Ureter (tissue), 1 donor: ENCODE measurements around the gene LMX1B. TPM values are rescaled to one million over a fixed set of nuclear protein-coding genes. Genes with fewer than 3 reads are reported as not detected.
"Not testable (repeated sequence)": the region's sequence is repeated elsewhere in the genome, so short reads cannot be mapped to it uniquely, and the experiment has no call there.

ENCODE experiments used
- DNase-seq: peaks from one replicate; pipeline ENCODE4 v3.0.0-alpha.2; 2020; ENCODE audit warnings: low spot score
- total RNA-seq: library from RNA; stranded (reverse); gene quantifications from one replicate; pipeline ENCODE4 v1.2.4, GENCODE V29; 2023
- donor health status: DM: yes; HTN: yes; CAD: no.

Gene LMX1B
- total RNA-seq = not detected

GRCh38 chr9:126613651-126614050, at the start of gene LMX1B:
TSS of gene LMX1B (plus strand) at chr9:126613928. CDS start at chr9:126614450, 522 bp downstream.
- no peak for DNase-seq

GRCh38 chr9:126564128-126564527, 49.6 kb upstream of the LMX1B start:
- no peak for DNase-seq

- DNase-seq = no peak
Observed at GRCh38 chr9:126564716-126565115, 49.0 kb upstream of the LMX1B start.

GRCh38 chr9:126565336-126566128, 48.2 kb upstream of the LMX1B start:
- DNase-seq = no peak

- no peak for DNase-seq
Observed at GRCh38 chr9:126569036-126569435, 44.7 kb upstream of the LMX1B start.

GRCh38 chr9:126578029-126578428, 35.7 kb upstream of the LMX1B start:
- DNase-seq = no peak

GRCh38 chr9:126580319-126580718, 33.4 kb upstream of the LMX1B start:
- DNase-seq = not testable (repeated sequence)

GRCh38 chr9:126581893-126582292, 31.8 kb upstream of the LMX1B start:
- no peak for DNase-seq

GRCh38 chr9:126582427-126582826, 31.3 kb upstream of the LMX1B start:
- no peak for DNase-seq

- DNase-seq = no peak
Observed at GRCh38 chr9:126583144-126583760, 30.5 kb upstream of the LMX1B start.

GRCh38 chr9:126584611-126585010, 29.1 kb upstream of the LMX1B start:
- no peak for DNase-seq

- no peak for DNase-seq
Observed at GRCh38 chr9:126586236-126586635, 27.5 kb upstream of the LMX1B start.

GRCh38 chr9:126587187-126588185, 26.2 kb upstream of the LMX1B start:
- DNase-seq = no peak

- DNase-seq = no peak
Observed at GRCh38 chr9:126588491-126589168, 25.1 kb upstream of the LMX1B start.

- no peak for DNase-seq
Observed at GRCh38 chr9:126589349-126589748, 24.4 kb upstream of the LMX1B start.

- no peak for DNase-seq
Observed at GRCh38 chr9:126591083-126591482, 22.6 kb upstream of the LMX1B start.

GRCh38 chr9:126591922-126592321, 21.8 kb upstream of the LMX1B start:
- DNase-seq = no peak

- DNase-seq = no peak
Observed at GRCh38 chr9:126592461-126592860, 21.3 kb upstream of the LMX1B start.

- no peak for DNase-seq
Observed at GRCh38 chr9:126595982-126596381, 17.7 kb upstream of the LMX1B start.

GRCh38 chr9:126599047-126599650, 14.6 kb upstream of the LMX1B start:
- no peak for DNase-seq
